Dendritic cell treated with granulocyte-macrophage colony-stimulating factor and Interleukin-4, amounts not matched to agents 40 ng/mL and 50 ng/mL, for 4 days (primary cell): ENCODE data around the gene MTX3.

Experiments used
- H3K27ac Mint-ChIP-seq: one replicate; pipeline ENCODE4 v1.8.0; 2022; ENCODE audit warnings: mild to moderate bottlenecking, mixed read lengths
- H3K27me3 Mint-ChIP-seq: one replicate; pipeline ENCODE4 v1.8.0; 2022; ENCODE audit warnings: mild to moderate bottlenecking, mixed read lengths
- H3K36me3 Mint-ChIP-seq: one replicate; pipeline ENCODE4 v1.8.0; 2022; ENCODE audit warnings: low read depth, mixed read lengths
- H3K4me1 Mint-ChIP-seq: one replicate; pipeline ENCODE4 v1.8.0; 2022; ENCODE audit warnings: low read depth, mixed read lengths
- H3K4me3 Mint-ChIP-seq: one replicate; pipeline ENCODE4 v1.8.0; 2022; ENCODE audit warnings: mild to moderate bottlenecking, moderate library complexity, mixed read lengths
- H3K9me3 Mint-ChIP-seq: one replicate; pipeline ENCODE4 v1.8.0; 2022; ENCODE audit warnings: mixed read lengths
- intact Hi-C: fragments of 100-400 bp; cut with micrococcal nuclease; formaldehyde crosslinking; loops from one replicate; pipeline ENCODE4 v1.15.0; 2022

The MTX3 gene

GRCh38 chr5:80002677-80003076 lies 11.6 kb upstream of the MTX3 start:
- H3K9me3 Mint-ChIP-seq, result no peaks in the 10 kb centered on the region
- intact Hi-C loops, result no loop called here
- peaks cover 5% of the 10 kb centered on the region for H3K27me3 Mint-ChIP-seq
- no peaks in the 10 kb centered on the region for H3K4me1 Mint-ChIP-seq
- H3K4me3 Mint-ChIP-seq, result no peak overlapping the region
- no peaks in the 10 kb centered on the region for H3K36me3 Mint-ChIP-seq
- H3K27ac Mint-ChIP-seq, result no peak overlapping the region

DNA sequence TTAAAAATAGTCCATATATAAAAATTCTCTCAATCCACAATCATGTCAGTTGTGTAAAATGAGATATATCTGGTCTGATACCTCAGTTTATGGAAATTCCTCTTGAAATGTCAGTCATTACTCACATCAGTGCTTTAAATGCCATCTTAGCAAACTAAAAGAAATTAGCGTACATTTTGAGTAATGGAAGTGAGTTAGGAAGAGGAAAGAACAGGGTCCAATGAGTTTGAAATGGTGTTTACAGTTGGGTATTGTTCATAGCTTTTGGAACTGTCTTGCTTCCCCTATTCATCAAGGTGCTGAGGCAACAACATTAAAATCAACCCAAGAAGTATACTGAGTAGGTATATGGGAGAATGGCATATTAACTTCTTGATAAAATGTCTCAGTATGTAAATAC lies 8.7 kb upstream of the MTX3 start:
- H3K4me1 Mint-ChIP-seq, result no peaks in the 10 kb centered on the region
- intact Hi-C loops, result no loop called here
- peaks cover 9% of the 10 kb centered on the region for H3K27me3 Mint-ChIP-seq
- no peak overlapping the region for H3K27ac Mint-ChIP-seq
- H3K4me3 Mint-ChIP-seq, result no peak overlapping the region
- H3K36me3 Mint-ChIP-seq, result no peaks in the 10 kb centered on the region
- H3K9me3 Mint-ChIP-seq, result no peaks in the 10 kb centered on the region

DNA sequence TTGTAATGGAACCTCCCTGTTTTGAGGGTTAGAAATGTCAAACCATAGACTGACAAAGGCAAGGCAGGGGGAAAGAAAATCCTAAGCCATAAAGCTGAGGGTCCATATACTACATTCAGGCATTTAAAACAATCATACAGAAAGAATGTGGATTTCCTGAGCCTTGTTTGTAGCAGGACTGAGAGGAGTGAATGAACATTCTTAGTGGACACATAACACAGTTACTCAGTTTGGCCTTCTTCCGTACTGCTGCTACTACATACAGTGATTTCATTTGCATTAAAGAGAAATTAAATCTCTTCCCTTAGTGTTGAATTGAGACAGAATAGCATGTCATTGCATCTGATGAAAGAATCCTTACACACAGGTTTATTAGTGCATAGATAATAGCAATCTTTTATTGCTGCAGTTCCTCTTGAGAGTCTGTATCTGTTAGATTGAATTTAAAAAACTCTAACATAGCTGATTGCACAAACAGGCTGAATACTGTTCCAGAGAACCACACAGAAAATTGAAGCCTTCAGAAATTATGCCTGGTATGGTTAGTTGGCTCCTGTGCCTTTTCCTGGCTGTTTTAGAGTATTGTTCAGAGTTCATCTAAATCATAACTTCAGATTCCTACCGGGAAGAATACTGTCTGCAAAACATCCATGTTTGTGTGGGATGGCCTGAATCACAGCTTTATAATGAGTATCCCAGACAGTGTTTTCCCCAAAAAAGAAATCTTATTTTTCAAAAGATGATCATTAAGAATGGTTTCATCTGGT lies 2.0 kb upstream of the MTX3 start:
- intact Hi-C loops, result no loop called here
- Mint-ChIP-seq H3K27ac (no peak overlapping the region), H3K27me3 (peaks cover 4% of the 10 kb centered on the region), H3K4me1 (peaks cover 13% of the 10 kb centered on the region), H3K9me3 (peaks cover 8% of the 10 kb centered on the region), H3K36me3 (peaks cover 14% of the 10 kb centered on the region), H3K4me3 (no peak overlapping the region)

GRCh38 chr5:79990205-79990597 lies 861 bp downstream of the MTX3 start:
- intact Hi-C loops, result no loop called here
- Mint-ChIP-seq H3K4me1 (peaks cover 13% of the 10 kb centered on the region), H3K27me3 (peaks cover 1% of the 10 kb centered on the region), H3K36me3 (peaks cover 43% of the 10 kb centered on the region), H3K4me3 (peak overlapping the region; percentile 75), H3K9me3 (peaks cover 8% of the 10 kb centered on the region), H3K27ac (no peak overlapping the region)

DNA sequence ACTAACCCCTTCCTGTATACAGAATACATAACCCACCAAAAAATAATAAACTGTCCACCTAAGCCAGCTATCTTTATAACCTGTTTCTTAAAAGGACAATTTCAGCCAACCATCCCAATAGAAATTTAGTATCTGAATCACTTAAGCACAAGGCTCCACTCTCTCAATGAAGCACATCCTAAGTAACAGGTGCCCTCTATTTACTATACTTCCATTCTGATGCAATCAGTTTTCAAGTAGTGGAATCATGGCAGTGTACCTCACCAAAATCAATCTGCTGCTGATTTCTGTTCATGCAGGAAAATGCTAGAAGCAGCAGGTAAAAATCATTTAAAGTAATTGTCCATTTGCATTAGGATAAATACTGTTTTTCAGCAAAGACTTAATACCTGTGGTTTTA lies 4.8 kb downstream of the MTX3 start:
- Mint-ChIP-seq H3K9me3 (peaks cover 2% of the 10 kb centered on the region), H3K36me3 (peaks cover 64% of the 10 kb centered on the region), H3K4me3 (no peak overlapping the region), H3K27me3 (no peaks in the 10 kb centered on the region), H3K4me1 (peaks cover 7% of the 10 kb centered on the region), H3K27ac (no peak overlapping the region)
- intact Hi-C loops, result no loop called here

DNA sequence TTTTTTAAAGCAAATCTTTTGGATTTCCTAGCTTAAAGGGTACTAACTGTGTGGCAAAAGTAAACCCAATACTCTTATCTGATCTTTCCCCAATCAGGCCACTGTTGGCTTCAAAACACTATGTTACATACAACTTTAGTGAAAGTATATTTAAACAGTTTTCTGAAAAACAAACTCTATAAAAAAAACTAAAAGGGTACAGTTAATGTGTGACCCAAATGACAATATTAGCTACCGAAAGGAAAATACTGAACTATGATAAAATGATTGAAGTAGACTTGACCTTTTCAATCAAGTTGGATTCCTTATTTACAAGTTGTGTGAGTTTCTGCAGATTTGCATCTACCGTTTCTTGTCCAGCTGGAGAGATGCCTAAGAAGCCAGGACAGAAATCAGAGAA lies 5.8 kb downstream of the MTX3 start:
- Mint-ChIP-seq H3K27ac (no peak overlapping the region), H3K4me3 (no peak overlapping the region), H3K9me3 (no peaks in the 10 kb centered on the region), H3K27me3 (no peaks in the 10 kb centered on the region), H3K4me1 (peaks cover 3% of the 10 kb centered on the region), H3K36me3 (peaks cover 70% of the 10 kb centered on the region)
- intact Hi-C loops, result no loop called here

- H3K36me3 Mint-ChIP-seq, result peaks cover 74% of the 10 kb centered on the region
- H3K27ac Mint-ChIP-seq, result no peak overlapping the region
- no peaks in the 10 kb centered on the region for H3K9me3 Mint-ChIP-seq
- H3K27me3 Mint-ChIP-seq, result no peaks in the 10 kb centered on the region
- intact Hi-C loops, result no loop called here
- H3K4me1 Mint-ChIP-seq, result no peaks in the 10 kb centered on the region
- H3K4me3 Mint-ChIP-seq, result no peak overlapping the region
Observed at GRCh38 chr5:79984363-79984762, 6.7 kb downstream of the MTX3 start.

DNA sequence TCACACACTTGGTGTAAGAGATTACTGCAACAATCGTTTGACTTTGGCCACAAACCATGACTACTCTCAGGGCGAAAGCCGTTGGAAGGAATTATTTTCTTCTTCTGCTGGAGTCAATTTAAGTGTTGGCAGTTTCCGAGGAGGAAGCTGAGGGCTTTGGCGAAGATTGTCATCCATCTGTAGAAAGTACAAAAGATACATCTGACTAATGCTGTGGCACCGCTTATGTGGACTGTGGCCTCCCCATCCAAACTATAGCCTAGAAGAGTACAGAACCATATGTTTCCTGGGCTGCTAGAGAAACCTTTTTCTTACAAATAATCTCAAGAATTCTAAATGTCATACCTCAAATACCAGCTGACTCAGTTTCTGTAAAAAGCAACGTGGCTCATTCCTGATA lies 7.4 kb downstream of the MTX3 start:
- H3K4me1 Mint-ChIP-seq, result no peaks in the 10 kb centered on the region
- no peaks in the 10 kb centered on the region for H3K9me3 Mint-ChIP-seq
- no peaks in the 10 kb centered on the region for H3K27me3 Mint-ChIP-seq
- no peak overlapping the region for H3K27ac Mint-ChIP-seq
- intact Hi-C loops, result no loop called here
- peaks cover 81% of the 10 kb centered on the region for H3K36me3 Mint-ChIP-seq
- H3K4me3 Mint-ChIP-seq, result no peak overlapping the region

- Mint-ChIP-seq H3K27me3 (no peaks in the 10 kb centered on the region), H3K27ac (no peak overlapping the region), H3K4me3 (no peak overlapping the region), H3K36me3 (peaks cover 82% of the 10 kb centered on the region), H3K9me3 (no peaks in the 10 kb centered on the region), H3K4me1 (no peaks in the 10 kb centered on the region)
- intact Hi-C loops, result no loop called here
Observed at GRCh38 chr5:79982136-79982535, 8.9 kb downstream of the MTX3 start.

DNA sequence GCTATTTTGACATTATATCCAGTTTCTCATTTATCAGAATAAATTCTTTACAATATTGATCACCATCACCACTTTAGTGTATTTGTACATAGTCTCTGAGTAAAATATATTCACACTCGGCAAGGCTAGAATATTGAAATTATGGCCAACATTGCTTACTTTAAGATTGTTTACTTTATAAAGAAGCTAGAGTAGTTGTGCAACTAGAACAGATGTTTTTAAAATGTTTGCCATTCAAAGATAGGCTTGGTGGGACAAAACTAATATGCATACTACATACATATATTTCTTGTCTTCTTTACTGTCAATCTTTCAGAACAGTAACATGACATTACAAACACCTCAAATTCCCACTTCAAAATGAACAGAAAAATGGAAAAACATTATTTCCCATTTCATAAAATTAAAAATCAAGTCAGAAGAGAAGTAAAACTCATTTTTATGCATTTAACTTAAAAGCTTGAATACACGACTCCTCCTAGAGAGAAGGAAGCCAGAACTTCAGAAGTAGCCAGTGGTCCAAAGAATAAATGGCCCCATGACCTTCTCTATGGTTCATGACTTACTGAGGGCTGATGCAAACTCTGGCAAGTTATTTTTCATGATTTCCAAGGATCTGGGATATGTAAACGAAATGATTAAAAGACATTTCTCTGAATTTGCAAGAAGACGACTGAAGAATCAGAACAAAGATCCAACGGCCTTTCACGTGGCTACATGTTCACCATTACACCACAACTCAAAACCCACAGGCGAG lies 14.1 kb downstream of the MTX3 start:
- intact Hi-C loops, result no loop called here
- Mint-ChIP-seq H3K36me3 (peaks cover 43% of the 10 kb centered on the region), H3K27ac (no peak overlapping the region), H3K4me3 (no peak overlapping the region), H3K9me3 (no peaks in the 10 kb centered on the region), H3K4me1 (no peaks in the 10 kb centered on the region), H3K27me3 (peaks cover 5% of the 10 kb centered on the region)

DNA sequence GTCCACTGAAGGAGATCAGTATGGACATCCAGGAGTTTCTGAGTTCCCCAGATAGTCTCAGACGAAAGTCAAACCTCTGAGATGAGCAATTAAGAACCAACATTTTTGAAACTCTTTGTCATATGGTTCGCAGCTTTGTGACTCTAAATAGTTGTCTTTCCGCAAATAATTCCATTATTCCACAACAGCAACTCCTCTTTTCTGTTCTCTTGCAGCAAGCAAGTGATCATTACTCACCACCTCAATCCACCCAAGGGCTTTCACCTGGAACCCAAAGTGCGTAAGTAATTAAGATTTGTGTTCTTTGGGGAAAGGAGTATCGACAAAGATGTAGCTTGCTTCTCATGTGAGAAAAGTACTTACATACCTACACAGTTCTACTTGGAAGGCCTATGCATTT lies 15.6 kb downstream of the MTX3 start:
- Mint-ChIP-seq H3K4me3 (no peak overlapping the region), H3K27me3 (peaks cover 9% of the 10 kb centered on the region), H3K9me3 (no peaks in the 10 kb centered on the region), H3K36me3 (peaks cover 38% of the 10 kb centered on the region), H3K27ac (no peak overlapping the region), H3K4me1 (no peaks in the 10 kb centered on the region)
- intact Hi-C loops, result no loop called here

GRCh38 chr5:79974886-79975285 lies 16.2 kb downstream of the MTX3 start:
- H3K4me1 Mint-ChIP-seq, result no peaks in the 10 kb centered on the region
- intact Hi-C loops, result no loop called here
- H3K27ac Mint-ChIP-seq, result no peak overlapping the region
- no peaks in the 10 kb centered on the region for H3K9me3 Mint-ChIP-seq
- H3K36me3 Mint-ChIP-seq, result peaks cover 34% of the 10 kb centered on the region
- peaks cover 11% of the 10 kb centered on the region for H3K27me3 Mint-ChIP-seq
- no peak overlapping the region for H3K4me3 Mint-ChIP-seq

GRCh38 chr5:79973996-79974395 lies 17.1 kb downstream of the MTX3 start:
- no peak overlapping the region for H3K27ac Mint-ChIP-seq
- peaks cover 11% of the 10 kb centered on the region for H3K27me3 Mint-ChIP-seq
- intact Hi-C loops, result no loop called here
- H3K4me1 Mint-ChIP-seq, result no peaks in the 10 kb centered on the region
- H3K4me3 Mint-ChIP-seq, result no peak overlapping the region
- no peaks in the 10 kb centered on the region for H3K9me3 Mint-ChIP-seq
- H3K36me3 Mint-ChIP-seq, result peaks cover 30% of the 10 kb centered on the region

- H3K4me1 Mint-ChIP-seq, result no peaks in the 10 kb centered on the region
- H3K27ac Mint-ChIP-seq, result no peak overlapping the region
- H3K36me3 Mint-ChIP-seq, result peaks cover 25% of the 10 kb centered on the region
- intact Hi-C loops, result no loop called here
- no peaks in the 10 kb centered on the region for H3K9me3 Mint-ChIP-seq
- H3K27me3 Mint-ChIP-seq, result peaks cover 11% of the 10 kb centered on the region
- H3K4me3 Mint-ChIP-seq, result no peak overlapping the region
Observed at GRCh38 chr5:79973511-79973910, 17.6 kb downstream of the MTX3 start.
